Activated CD4-positive, alpha-beta T cell treated with anti-CD3 and anti-CD28 coated beads, Interleukin-2, amount 50 U/mL, for 24 hours (primary cell): ENCODE results near the gene COL18A1.

ENCODE experiments used
- DNase-seq, 2 donors: peaks; one replicate each; pipeline ENCODE4 v3.0.0-alpha.2; 2020; ENCODE audit warnings: low read depth in 1 of 2, low spot score in 1 of 2

The COL18A1 gene

DNA sequence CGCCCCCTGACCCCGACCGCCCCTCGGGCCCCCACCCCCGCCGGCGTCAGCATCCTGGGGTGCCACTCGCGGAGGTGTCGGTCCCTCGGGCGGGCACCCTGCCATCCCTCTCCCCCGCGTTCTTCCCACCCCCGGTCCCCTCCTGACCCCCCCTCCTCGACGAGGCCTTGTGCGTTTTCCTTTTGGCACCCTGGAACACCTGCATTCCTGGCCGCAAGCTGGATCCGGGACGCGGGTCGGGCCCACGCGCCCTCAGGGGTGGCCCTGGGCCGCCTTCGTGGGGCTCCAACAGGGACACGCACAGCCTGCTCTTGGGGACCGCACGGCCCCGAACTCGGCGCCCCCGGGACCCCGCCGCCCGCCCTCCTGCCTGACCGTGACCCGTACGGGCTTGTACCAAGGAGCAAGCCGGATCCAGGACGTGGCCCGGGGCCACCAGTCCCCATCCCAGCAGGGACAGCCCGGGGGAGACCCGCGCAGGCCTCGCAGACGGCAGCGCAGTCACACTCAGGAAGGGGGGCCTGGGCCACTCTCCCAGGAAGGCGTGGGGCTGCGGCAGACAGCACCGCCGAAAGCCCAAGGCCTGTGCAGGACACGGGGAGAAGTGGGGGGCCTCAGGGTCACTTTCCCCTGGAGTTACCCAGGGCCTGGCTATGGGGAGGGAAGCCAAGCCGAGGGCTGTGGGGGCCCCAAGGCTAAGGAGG, 137.9 kb downstream of the COL18A1 start:
- no peak for DNase-seq

DNA sequence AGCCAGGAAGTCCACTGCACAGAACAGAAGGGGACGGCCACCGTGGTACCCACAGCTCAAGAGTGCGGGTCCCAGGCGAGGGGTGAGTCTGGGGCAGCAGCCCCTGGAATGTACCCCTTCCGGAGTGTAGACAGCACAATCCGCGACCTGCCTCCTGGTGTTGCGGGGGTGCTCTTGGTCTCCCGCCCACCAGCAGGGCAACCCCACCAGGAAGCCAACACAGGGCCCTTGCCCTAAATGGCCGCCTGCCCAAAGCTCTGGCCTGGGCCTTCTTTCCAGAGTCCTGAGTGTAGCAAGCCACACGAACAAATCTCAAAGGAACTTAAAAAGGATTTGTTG, 138.4 kb downstream of the COL18A1 start:
- DNase-seq, result no peak

DNA sequence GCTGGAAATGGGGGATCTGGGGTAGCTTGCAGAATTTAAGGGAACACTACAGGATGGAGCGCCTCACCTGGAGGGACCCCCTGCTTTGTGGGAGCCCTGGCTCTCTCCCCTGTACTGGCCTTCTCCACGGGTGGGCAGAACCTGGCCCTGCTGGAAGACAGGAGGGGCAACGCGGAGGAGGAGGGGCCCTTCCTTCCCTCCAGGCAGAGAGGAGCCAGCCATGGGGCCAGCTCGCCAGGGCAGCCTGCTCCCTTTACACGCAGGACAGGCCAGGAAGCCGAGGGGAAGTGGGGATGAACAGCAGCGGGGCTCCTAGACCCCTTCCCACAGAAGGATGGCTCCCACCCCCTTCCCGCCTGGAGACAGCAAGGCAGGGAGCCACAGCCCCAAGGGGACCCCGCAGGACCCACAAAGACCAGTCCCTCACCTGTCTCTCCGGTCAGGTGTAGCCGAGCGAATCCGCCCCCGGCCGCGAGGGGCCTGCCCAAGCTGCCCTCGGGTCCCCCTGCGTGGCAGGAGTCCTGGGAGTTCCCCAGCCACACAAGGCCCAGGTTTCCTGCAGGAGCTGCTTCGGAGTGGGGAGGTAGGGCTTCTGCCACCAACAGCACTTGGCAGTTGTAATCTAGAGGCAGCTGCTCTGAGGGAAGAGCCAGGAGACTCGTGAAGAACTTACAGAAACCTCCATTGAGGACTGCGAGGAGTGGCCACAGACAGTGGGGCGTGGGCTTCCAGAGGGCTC, 138.9 kb downstream of the COL18A1 start:
- no peak for DNase-seq

DNA sequence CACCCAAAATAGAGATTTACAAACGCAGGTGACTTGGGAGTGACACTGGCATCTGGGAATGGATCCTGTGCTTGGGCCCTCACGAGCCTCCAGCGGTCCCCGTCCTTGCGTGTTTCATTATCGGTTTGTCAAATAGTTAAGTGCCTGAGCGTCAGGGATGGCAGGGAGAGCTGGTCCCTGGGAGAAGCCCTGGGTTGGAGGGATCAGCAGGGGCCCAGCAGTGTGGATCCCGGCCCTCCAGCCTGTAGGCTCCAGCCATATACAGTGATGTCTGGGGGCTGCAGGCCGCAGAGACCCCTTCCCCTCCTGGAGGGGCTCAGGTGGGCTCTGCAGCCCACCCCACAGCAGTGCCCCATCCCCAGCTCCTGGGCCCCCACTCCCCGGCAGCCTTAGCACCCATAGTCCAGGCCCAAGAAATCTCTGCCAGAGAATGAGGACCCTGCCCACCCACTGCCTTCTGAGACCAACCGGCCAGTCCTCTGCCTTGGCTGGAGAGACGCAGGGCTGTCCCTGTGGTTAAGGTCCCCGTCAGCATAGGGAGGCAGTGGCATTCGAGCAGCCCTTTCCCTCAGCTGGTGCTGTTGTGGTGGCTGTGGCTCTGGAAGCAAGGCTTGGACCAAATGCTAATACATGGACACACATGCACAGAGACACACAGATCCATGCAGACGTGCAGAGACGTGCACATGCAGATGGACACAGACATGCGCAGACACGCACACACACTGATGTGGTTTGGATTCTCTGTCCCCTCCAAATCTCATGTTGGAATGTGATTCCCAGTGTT, 139.7 kb downstream of the COL18A1 start:
- DNase-seq, result no peak

DNA sequence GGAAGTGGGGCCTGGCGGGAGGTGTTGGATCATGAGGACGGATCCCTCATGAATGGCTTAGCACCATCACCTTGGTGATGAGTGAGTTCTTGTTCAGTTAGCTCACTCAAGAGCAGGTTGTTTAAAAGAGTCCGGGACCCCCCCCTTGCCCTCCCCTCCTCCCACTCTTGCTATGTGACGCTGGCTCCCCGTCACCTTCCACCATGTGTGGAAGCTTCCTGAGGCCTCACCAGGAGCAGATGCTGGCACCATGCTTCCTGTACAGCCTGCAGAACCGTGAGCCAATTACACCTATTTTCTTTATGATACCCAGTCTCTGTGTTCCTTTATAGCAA, 140.2 kb downstream of the COL18A1 start:
- no peak for DNase-seq

DNA sequence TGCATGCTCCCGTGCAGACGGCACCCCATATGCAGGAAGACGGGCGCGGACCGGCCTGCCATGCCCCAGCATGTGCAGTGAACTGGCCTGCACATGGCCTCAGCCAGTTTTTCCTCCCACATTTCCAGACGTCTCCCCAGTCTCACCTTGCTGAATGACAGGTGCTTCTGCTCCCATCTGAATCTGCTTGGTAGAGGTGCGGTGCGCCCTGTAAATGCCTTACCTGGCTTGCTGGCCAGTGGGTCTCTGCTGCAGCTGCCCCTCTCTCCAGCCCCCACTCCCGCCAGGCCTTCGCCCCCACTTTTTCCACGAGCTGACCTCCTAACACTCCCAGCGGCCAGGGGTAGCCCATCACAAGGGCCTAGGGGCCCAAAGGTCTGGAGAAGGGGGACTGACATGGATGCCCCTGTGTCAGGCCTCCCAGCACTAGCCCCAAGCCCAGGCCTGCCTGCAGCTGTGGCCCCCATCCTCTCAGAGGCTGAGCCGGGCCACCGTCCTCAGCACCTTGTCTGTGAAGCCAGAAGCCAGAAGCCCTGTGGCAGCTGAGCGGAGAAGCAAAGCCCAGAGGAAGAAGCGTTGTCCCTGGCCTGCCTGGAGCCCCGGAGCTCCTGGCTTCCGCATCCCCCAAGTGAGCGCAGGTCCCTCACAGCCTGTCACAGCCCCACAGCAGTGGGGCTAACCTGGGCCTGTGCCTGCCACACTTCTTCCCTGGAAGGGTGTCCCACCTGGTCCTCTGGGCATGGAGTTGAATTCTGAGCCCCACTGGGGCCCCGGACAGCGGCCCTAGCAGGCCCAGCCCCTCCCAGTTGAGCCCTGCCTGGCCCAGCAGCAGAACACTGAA, 140.9 kb downstream of the COL18A1 start:
- no peak for DNase-seq

DNA sequence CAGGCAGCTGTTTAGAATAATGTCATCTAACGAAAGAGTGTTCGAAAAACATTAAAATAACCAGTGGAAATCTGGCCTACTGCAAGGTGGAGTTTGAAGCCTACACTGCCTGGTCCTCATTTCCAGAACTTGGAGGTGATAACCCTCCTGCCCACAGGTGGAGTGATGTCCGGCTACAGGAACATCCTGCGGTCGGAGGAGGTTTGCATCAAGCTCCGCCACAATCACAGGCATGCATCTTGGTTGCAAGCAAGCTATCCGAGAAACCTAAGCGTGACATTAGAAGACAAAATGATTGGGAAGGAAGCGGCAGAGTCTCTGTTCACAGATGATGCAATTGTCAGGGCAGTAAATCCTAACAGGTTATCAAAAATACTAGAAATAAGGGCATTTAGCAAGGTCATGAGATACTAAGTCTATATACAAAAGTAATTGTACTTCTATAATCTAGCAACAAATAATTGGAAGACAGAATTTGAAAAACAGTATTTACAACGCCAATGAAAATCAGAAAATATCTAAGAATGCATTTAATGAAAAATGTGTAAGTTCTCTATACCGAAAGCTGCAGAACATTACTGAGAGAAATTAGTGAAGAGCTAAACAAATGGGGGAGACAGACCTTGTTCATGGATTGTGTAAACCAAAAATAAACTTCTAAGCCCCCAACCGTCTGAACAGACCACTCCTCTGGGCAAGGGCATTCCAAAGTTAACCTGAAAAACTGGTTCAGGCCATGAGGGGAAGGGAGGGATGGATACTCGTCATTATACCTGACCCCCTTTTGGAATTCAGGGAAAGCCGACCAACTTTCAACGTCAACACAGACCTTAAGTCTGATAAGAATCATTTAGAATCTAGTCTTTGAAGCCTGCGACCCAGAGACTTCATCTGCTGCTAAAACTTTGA, 141.9 kb downstream of the COL18A1 start:
- no peak for DNase-seq

DNA sequence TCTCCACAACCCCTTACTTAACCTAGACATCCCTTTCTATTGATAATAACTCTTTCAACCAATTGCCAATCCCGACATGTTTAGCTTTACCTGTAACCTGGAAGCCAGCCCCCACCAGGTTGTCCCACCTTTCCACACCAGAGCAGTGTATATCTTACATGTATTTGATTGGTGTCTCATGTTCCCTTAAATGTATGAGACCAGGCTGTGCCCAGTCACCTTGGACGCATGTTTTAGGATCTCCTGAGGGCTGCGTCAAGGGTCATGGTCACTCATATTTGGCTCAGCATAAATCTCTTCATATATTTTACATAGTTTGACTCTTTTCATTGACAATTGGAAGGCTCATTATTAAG, 142.6 kb downstream of the COL18A1 start:
- DNase-seq, result no peak

DNA sequence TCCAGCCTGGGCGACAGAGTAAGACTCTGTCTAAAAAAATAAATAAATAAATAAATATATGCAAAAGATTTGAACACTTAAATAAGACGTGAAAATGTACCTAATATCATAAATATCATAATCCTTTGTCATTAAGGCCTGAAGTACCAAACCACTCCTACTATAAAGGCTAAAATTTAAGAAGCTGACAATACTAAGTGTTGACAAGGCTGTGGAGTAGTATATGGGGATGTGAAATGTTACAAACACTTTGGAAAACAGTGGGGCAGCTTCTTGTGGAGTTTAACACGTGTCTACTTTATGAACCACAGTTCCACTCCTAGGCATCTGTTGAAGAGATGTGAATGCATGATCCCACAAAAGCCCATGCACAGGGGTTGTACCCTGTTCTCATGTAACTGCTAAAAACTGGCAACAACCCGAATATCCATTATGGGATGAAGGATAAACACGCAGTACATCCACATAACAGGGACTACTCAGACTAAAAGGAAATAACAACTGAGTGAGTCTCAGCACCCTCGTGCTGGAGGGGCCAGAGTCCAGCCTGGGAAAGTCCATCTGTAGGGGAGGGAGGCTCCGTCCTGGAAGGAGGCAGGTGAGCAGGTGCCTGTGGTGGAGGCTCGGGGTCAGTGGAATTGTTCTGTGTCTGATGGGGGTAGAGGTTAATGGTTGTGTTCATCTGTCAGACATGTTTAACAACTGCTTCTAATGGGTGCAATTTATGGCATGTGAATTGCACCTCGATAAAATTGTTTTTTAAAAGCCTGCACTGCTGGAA, 143.9 kb downstream of the COL18A1 start:
- DNase-seq, result no peak

DNA sequence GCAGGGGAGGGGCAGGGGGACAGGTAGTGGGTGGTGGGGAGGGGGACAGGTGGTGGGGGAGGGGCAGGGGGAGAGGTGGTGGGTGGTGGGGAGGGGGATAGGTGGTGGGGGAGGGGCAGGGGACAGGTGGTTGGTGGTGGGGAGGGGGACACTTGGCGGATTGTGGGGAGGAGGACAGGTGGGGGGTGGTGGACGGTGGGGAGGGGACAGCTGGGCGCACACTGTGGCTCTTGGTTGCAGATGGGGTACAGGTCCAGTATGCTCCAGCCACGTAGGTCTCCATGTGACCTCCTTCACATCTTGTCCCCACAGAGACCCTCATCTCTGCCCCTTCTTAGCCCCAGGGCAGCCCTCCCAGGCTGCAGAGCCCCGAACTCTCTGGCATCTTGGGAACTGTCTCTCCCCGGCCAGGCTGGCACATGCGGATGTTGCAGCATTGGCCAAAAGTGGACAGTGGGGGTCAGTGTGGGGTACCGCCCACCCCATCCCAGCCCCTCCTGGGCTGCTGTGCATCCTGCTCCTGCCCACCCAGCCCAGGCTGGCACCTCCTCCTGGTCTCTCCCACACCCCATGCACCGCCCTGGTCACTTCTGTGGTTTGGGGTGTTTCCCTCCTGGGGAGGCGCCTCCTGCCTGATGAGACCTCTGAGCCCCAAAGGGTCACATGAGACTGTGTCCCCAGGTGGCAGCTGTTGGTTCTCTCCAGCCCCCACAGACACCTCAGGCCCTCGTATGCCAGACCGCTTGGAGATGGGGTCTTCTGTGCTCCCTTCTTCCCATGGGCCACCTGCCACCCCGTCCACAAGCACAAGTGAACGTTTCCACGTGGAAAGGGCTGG, 144.9 kb downstream of the COL18A1 start:
- DNase-seq, result no peak

DNA sequence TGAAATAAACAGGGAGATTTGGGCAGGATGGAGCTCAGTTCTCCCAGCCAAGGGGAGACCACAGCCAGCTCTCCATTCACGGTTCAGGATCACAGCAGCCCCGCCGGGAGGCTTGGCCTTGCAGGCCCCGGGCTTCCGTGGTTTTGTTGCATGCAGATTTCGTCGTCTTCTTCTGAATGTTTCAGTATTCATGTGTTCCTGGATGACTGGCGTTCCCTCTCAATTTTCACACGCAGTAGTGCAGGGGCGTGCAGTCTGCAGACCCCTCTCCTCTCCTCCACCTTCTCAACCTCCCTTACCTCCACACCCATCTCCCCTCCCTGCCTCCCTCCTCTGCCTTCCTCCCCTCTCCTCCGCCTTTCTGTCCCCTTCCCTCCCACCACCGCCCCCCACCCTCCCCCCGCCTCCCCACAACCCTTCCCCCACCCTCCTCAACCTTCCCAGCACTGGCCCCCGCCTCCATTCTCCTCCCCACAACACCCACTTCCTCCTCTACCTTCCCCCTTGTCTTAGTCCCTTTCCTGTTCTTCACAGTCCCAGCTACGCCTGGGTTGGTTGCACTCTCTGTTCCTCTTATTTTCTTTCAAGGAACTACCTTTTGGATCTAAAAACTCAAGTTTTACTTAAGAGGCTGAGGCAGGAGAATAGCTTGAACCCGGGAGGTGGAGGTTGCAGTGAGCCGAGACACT, 145.7 kb downstream of the COL18A1 start:
- no peak for DNase-seq

DNA sequence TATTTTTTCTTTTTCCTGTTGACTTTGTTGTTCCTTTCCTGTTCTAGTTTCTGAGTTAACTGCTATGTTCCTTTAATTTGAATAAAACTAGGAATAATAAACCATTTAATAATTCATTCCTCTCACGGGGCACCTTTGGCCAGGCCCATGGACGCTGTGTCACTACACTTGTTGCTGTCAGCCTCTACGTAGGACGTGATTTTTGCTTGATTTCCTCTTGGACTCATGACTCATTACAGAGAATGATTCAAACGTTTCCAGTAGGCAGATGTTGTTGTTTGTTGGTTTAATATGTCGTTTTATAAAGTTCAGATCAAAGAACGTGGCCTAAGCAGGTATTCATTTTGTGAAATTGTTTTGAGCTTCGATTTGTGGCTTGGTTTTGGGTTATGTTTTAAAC, 146.4 kb downstream of the COL18A1 start:
- peak in 1 of 2 donors; percentile 48 for DNase-seq

DNA sequence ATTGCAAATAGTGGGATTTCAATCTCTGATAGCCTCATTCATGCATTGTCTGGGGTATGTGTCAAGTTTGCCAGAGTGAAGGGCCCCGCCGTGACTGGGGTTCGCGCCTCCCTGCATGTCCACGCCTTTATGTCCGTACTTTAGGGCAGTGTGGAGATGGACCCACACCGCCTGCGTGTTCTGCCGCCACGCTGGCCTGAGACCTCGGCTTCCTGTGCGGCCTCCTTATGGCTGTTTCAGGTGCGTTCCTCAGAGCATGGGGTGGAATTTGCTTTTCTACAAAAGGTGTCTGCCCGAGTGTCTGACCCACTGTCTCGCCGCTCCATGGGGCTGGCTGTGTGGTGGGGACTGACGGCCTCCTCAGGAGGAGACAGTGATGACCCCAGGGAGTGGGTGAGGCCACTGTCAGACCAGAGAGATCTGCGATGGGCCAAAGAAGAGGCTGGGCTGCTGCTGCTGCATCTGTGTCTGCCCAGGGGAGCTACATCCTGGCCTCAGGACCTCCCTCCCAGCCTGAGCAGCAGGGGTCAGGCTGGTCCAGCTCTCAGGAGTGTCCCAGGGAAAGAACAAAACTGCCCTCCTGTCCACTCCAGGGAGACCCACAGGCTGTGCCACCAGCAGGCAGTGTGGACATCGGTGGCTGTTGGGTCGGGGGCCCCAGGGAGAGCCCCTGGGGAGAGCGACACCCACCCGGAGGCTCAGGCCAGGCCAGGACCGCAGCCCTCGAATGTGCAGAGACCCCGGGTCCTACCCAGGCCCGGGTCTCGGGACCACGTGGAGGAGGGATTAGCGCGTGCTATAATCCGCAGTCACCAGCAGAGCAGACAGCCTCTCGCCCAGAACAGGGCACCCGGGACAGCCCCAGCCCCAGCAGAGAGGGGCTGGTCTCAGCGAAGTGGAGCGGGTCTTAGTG, 147.1 kb downstream of the COL18A1 start:
- DNase-seq, result no peak

DNA sequence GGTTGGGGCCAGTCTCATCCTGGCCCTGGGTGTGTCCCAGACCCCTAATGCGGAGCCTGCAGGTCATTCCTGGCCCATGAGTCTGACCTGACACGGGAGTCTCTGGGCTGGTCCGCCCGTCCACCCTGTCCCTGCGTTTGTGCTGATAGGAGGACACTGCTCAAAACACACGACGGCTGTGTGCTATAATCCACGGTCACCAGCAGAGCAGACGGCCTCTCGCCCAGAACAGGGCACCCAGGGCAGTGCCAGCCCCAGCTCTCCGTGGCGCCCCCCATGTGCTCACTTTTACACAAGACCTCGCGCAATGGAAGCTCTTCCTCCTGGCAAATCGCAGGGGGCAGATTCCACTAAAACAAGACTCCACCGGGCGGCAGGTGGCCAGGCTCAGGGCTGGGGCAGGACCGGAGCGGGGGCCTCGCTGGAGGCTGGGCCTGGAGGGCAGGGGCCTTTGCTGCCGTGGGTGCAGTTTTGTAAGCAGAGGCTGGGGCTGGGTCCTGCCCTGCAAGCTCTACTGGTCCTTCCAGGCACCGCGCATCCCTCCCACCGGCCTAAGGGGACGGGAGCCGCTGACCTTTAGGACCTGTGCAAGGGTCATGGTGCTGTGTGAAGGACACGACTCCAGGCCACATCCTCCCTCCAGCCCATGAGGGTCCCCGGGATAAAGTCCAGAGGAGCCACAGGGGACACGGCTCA, 147.9 kb downstream of the COL18A1 start:
- DNase-seq, result no peak

DNA sequence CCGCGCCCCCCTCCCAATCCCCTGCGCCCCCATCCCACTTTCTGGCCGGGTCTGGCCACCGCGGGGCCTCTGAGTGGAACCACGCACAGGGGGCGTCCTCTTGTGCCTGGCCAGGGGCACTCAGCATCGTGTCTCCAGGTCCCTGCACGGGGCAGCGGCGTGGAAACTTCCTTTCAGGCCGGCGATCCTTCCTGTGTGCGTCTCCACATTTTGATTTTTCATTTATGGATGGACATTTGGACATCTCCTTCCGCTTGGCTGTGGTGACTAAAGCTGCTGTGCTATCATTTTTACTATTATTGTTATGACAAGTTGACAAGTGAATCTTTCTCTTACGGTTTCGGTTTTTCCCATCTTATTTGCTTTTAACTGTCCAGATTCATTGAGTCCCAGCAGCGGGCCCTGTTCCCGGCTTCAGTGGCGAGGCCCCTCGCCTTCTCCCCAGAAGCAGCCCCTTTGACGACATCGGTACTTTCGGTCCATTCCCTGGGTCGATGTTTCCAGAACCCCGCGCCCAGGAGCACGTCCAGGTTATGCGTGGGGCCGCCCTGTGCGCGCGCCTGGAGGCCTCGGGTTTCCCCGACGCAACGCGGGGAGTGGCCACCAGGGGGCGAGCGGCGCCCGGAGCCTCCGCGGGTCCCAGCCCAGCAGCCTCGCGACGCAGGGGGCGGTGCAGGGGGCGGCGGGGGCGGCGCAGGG, 149.7 kb downstream of the COL18A1 start:
- DNase-seq, result peak; percentile 73 to 86

DNA sequence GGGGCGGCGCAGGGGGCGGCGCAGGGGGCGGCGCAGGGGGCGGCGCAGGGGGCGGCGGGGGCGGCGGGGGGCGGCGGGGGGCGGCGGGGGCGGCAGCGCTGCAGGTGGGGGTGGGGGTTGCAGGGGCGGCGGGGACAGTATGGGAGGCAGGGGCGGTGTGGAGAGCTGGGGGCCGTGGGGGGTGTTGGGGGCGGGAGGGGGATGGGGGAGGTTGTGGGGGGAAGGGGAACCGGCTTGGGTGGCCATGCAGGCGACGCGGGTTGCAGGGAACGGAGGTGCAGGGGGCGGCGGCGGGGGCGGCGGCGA, 150.2 kb downstream of the COL18A1 start:
- DNase-seq, result no peak
